C4-2B (cell line): ENCODE results near the gene CRTC1.

Experiments
- CTCF ChIP-seq: fragments of 450-650 bp; conservative IDR thresholded peaks from 2 replicates; pipeline ENCODE4 v1.5.1; 2017; ENCODE audit warnings: mild to moderate bottlenecking
- ZFX ChIP-seq: fragments of 450-650 bp; IDR thresholded peaks from 2 replicates; pipeline ENCODE4 v1.6.1; 2017

GRCh38 chr19:18684642-18684993 lies 1.1 kb downstream of the CRTC1 start:
- TF ChIP-seq CTCF, result no peak
- TF ChIP-seq ZFX, result no peak
